Measurements from ENCODE around the gene NOP9.
"Not testable (repeated sequence)": the region's sequence is repeated elsewhere in the genome, so short reads cannot be mapped to it uniquely, and the experiment has no call there.

NOP9 gene

DNA sequence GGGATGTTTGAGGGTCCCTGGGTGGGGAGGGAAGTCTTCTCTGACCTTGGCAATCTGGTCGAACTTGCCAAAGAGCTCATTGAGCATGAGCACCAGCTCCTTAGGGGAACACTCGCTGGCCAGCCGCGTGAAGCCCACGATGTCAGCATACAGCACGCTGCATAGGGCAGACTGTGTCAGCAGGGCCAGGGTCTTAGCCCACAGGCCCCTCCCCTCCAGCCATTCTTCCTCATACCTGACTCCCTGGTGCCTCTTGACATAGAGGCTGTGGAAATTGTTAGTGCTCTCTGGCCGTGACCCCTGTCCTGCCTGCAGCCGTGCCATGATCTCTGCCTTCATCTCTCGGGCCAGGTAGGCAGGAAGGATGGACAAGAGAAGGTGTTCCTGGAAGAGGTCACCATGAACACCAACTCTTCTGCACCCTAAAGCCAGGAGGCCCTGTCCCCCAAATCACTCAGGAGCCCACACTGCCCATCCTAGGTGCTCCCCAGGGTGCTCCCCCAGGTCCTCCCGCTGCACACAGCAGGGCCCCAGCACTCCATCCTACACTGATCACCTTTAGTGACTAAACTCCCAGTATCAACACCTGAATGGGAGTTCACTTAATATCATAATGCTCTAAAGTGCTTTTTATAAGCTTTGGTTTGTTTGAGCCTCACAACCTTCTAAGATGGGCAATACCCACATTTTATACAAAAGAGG is 31.5 kb downstream of the NOP9 start:
- DNase-seq: no peak

DNA sequence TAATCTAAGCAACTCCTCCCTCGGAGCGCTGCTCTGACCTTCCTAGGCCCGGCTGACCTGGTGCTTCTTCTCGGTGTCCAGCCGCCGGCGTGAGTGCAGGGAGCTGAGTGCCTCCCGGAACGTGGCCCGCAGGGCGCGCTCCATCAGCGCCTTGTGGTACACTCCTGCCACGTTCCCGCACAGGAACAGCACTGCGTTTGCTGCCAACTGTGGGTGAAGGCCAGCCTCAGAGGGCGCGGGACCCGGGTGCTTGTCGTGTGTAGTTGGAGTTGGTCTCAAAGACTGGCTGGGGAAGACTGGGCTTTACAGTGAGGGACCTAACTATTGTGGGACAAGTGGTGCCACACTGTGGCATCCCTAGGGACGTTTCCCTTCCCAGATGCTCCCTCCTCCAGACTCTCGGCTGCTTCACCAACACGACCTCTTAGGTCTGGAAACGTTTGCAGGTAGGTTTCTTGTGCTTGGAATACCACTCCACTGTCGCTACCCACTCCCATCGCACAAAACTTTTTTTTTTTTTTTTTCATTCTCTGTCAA is 32.1 kb downstream of the NOP9 start:
- DNase-seq: no peak

DNA sequence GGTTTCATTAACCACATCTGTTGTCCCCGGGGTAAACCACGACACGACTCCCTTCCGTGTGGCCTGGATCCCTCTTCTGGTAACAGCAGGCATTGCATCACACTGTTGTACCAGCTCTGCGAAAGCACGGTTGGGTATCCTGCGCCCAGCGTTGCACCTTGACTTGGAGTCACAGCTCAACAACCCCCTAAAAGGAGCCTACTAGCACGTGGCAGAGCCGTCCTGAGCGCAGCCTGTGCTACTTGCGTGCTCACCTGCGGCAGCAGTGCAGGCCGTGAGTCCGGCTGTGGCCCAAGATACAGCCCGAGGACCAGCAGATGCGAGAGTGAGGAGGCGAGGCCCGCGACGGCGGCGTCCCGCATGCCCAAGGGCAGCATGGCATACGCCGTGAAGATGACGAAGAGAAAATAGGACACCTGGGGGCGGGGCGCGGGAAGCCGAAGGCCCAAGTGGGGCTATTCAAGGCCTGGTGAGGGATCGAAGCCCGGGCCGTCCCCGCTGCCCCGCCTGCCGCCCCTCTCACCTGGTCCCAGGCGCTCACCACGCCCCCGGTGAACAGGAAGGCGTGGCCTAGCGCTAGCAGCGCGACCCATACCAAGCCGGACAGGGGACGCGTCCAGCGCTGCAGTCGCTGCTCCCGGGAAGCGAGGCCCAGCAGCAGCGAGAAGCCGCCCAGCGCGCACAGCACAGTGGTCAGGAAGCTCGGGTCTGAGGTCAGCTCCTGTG is 32.8 kb downstream of the NOP9 start:
- DNase-seq: peak; percentile 94

DNA sequence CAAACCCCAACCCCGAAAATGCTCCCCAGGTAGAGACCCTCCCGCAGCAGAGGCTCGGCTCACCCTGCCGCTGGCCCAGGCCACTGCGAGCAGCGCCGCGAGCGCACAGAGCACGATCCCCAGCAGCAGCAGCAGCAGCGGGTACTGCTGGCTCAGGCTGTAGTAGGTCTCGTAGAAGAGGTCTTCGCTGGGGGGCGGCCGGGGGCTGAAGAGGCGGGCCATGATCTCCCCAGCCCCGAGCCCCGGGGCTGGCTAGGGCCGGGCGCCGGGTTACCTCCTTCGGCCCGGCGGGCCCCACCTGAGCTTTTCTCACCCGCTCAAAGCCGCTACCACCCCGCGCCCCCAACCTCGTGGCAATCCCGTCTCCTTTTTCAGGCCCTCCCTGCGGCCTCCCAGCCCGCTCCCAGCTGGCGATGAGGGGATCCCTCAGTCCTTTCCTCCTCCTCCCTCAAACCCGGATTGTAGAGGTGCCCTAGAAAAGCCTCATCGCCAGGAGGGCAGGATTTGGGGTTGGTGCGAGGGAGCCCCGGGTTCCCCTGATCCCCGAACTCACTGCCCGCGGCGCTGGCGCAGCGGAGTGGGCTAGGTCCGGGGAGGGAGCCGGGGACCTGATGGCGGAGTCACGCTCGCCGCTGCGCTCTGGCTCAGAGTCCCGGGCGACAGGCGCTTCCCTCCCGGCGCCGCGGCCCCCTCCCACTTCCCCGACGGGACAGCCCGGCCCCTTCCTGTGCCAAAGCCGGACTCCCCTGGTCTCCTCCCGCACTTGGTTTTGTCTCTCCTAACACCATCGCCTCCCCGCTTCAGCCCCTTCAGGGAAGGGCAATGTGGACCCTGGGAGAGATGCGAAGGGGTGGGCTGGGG is 35.0 kb downstream of the NOP9 start, which contains the start of gene ADCY4:
TSS of gene ADCY4 (minus strand) at position 641 of the 861 bp plus-strand sequence. CDS start at position 222, 419 bp downstream.
- no peak for DNase-seq

DNA sequence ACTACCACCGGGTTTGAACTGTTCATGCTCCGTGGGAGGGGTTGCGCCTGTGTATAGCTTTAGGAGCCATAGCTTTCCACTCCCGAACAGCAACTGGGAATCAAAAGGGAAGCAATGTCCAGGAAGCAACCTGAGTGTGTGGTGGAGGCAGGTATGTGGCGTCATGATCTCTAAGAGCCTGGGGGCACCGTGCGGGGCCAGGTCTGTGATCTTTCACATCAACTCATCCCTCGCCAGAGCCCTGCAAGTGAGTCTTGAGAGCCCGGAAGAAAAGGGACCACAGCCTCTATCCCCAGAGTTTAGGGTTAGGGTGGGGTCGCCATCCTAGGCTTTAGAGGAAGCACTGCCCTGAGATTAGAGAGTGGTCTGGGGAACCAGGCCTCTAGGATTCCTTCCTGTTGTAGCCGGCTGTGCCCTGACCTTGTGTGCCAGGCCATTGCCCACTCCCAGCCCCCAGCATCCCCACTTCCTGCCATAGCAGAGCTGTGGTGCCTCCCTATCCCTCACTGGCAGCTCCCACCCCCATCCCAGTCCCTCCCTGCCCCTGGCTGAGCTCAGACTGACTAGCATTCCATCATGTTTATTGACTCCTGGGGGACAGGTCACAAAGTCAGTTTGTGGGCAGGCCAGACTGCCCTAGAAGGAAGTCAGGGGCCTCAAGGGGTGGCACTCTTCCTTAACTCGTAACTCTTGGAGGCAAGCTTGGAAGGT is 36.0 kb downstream of the NOP9 start:
- DNase-seq: no peak

- no peak for DNase-seq
Measured at GRCh38 chr14:24337144-24337823, 37.6 kb downstream of the NOP9 start.

DNA sequence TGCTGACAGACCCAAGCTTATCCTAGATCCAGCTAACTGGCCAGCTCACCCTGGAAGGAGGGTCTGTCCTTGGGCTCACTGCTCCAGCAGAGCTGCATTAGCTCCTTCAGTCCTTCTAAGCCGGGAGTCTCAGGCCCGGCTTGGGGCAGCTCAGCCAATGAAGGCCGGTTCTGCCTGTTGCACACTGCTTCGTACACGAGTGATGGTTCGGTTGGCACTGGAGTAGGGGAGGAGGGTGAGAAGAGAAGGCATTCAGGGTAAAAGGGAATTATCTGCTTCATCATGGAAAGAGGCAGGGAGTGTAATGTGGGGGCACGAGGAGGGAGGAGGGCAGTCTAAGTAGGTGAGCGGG is 38.1 kb downstream of the NOP9 start:
- no peak for DNase-seq

DNA sequence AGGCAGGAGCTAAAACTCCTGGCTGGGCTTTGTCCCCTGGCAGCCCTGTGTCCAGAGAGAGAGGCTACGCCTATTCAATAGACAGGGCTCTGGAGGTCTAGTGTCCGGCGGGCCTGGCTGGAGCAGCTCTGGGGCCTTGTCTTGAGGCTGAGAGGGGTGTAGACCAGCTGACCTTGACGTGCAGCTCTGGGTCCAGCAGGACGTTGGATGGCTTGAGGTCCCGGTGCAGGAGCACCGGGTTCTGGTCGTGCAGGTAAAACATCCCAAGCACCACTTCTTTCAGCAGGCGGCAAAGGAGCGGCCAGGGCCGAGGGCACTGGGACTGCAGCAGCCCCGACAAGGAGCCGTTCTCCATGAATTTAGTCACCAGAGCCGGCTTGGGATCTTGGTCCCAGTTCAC is 39.2 kb downstream of the NOP9 start:
- no peak for DNase-seq

DNA sequence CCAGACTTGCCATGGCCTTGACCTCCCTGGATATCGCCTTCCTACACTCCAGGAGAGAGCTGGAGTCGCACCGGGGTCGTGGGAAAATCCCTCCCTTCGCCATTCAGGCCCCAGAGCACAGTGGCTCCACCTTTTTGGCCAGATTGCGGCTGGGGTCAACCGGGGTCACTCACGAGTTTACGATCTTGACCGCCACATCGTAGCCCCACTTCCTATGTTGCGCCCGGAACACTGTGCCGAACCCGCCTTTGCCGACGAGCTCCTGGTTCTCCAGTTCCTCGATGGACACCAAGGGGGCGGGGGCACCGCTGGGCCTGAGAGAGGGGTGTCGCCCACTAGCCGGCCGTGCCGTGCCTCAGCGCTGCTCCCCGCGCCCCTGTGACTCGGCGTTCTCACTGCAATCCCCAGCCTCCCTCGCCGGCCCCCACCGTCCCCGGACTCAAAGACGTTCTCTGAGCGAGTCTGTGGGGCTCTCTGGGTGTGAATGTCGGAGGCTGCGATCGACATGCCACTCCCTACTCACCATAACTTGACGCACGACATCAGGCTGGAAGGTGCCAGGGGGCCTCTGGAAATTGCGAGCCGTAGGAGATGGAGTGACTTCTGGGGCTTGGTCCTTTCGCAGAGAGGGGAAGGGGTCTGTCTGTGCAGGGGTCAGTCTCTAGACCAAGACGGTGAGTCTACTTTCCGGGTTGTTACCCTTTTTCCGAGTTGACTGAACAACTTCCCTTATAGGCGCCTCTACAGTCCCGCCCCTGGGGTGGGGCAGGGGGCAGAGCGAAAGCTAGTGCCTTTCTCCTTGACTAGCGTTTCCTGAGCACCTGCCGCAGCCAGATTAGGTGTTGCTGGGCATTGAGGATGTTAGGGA is 39.9 kb downstream of the NOP9 start, which contains the start of gene RIPK3:
TSS of gene RIPK3 (minus strand) at position 708 of the 868 bp plus-strand sequence. CDS start at position 543, 165 bp downstream.
- DNase-seq: peak; percentile 73

- DNase-seq: no peak
Measured at GRCh38 chr14:24340606-24341005, 41.0 kb downstream of the NOP9 start.

DNA sequence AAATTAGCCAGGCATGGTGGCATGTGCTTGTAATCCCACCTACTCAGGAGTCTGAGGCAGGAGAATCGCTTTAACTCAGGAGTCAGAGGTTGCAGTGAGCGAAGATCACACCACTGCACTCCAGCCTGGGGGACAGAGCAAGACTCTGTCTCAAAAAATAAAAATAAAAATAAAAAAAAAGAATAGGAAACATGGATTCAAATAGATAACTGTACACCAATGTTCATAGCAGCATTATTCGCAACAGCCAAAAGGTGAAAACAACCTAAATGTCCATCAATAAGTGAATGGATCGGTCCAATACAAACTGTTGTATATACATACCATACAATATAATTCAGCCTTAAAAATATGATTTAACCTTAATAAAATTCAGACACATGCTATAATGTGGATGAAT is 43.2 kb downstream of the NOP9 start:
- no peak for DNase-seq

- no peak for DNase-seq
Measured at GRCh38 chr14:24343795-24344660, 44.4 kb downstream of the NOP9 start.

DNA sequence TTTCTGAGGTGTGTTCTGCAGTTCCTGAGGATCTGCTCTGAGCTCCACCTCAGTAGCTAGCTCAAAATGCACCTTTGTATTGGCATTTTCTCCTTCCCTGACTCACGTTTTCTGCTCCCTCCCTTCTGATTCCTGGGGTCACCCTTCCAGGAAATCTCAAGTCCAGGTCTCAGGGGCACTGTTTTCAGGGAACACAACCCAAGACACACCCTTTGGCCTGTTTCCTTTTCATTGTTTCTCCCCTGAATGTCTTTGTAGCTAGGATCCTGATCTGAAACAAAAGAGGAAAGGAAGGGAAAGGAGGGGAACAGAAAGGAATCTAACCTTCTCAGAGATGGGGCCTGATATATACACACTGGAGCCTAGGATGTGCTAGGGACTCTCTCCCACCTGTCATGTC is 47.5 kb downstream of the NOP9 start:
- DNase-seq: no peak

DNA sequence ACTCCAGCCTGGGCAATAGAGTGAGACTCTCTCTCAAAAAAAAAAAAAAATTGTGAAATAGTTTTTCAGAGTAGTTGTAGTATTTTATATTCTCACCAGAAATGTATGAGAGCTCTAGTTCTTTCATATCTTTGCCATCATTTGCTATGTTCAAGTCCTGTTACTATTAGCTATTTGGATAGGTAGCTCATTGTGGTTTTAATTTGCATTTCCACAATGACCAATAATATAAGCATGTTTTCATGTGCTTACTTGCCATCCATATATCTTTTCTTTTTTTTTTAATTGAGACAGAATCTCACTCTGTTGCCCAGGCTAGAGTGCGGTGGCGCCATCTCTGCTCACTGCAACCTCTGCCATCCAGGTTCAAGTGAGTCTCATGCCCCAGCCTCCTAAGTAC is 48.5 kb downstream of the NOP9 start:
- DNase-seq: no peak

- no peak for DNase-seq
Measured at GRCh38 chr14:24349742-24350141, 50.1 kb downstream of the NOP9 start.

- peak; percentile 69 for DNase-seq
Measured at GRCh38 chr14:24351517-24351916, 51.9 kb downstream of the NOP9 start.

DNA sequence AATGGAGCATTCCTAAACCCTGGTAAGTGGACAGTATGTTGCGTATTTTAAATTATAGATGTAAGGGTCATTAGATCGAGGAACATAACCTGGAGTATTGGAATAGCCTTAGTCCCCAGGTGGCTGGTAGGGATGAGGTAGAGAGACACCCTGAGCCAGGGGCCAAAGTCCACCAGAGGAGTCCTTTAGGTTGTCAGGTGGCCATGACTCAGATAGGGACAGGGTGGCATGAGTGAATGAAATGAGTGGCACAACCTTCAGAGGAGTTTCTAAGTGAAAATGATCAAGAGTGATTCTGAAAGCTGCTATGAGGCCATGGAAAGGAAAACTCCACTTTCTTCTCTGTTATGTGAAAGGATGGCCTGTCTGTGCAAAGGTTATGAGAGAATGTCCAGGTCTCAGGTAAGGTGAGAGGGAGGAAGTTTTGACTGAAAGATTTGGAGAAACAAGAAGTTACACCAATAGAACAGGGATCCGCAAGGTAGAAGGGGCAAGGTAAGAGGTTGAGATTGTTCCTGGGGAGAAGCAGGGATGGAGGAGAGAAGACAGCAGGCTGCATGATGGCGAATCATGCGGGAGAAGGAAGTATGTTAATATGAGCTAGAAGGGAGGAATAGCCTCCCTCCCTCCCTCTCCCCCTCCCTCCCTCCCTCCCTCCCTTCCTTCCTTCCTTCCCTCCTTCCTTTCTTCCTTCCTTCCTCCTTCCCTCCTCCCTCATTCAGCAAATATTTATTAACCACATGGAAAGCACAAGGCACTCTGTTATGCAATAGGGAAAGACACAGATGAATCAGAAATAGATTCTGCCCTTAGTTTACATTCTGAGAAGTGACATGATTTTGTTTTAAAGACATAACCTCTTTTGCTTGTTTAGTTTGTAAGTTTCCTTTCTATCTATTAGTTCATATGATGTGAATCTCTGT is 54.2 kb downstream of the NOP9 start:
- DNase-seq: no peak

- DNase-seq: not testable (repeated sequence)
Measured at GRCh38 chr14:24354482-24354825, 54.8 kb downstream of the NOP9 start.

GRCh38 chr14:24355009-24355408 is 55.4 kb downstream of the NOP9 start:
- no peak for DNase-seq
